GM12891 (cell line): Measurements from ENCODE around the gene OXTR.

ENCODE experiments used
- DNase-seq: peaks from one replicate; pipeline ENCODE4 v3.0.0; 2011; ENCODE audit warnings: low spot score; ENCODE audit not compliant: insufficient read length
- FAIRE-seq: peaks from 2 replicates; lab custom pipeline; 2011; peaks lifted over from hg19 to GRCh38; lab: Jason Lieb, UNC
- PAX5 ChIP-seq: IDR thresholded peaks from 2 replicates; pipeline ENCODE4 v1.6.1; 2011; ENCODE audit warnings: low read length, moderate library complexity, mild to moderate bottlenecking; ENCODE audit not compliant: insufficient read depth, severe bottlenecking
- POLR2A ChIP-seq: IDR thresholded peaks from 2 replicates; pipeline ENCODE4 v1.6.1; 2011; ENCODE audit warnings: low read depth, low read length, control low read depth
- POLR2AphosphoS5 ChIP-seq: IDR thresholded peaks from 2 replicates; pipeline ENCODE4 v1.6.1; 2011; ENCODE audit warnings: low read depth, low read length, control low read depth
- POU2F2 ChIP-seq: IDR thresholded peaks from 2 replicates; pipeline ENCODE4 v1.6.1; 2011; ENCODE audit warnings: low read depth, mild to moderate bottlenecking, control low read depth, low read length, moderate library complexity
- SPI1 ChIP-seq: IDR thresholded peaks from 2 replicates; pipeline ENCODE4 v1.6.1; 2011; ENCODE audit warnings: low read depth, low read length, control low read depth
- TAF1 ChIP-seq: IDR thresholded peaks from 2 replicates; pipeline ENCODE4 v1.6.1; 2011; ENCODE audit warnings: low read depth, low read length, control low read depth

OXTR gene

DNA sequence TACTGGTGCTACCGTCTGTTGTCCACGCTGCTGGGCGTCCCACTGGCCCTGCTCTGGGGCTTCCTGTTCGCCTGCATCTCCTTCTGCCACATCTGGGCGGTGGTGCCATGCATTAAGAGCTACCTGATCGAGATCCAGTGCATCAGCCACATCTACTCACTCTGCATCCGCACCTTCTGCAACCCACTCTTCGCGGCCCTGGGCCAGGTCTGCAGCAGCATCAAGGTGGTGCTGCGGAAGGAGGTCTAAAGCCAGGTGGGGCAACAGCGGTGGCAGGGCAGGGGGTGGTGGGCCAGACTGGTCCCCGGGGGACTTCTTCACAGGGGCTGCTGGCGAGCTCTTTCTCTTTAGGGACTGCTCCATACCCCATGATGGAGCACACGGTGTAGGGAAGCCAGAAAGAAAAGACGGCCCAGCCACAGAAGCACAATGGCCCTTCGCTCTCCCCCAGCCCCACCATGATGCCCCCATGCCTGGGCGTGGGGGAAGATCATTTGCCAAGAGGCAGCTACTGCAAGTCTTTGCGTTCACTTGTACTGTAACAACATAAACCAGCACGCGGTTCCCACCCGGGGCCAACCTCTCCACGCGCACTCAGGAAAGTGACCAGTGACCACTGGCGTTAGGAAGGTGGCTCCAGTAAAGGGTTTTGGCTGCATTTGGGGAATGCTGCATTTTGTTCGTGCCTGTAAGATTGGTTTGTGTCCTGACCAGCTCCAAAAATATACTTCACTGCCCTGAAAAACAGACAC is 23.6 kb downstream of the OXTR start:
- no peak for FAIRE-seq
- DNase-seq, result no peak
- TF ChIP-seq SPI1 (no peak), PAX5 (no peak), POU2F2 (no peak), POLR2AphosphoS5 (no peak), TAF1 (no peak), POLR2A (no peak)

DNA sequence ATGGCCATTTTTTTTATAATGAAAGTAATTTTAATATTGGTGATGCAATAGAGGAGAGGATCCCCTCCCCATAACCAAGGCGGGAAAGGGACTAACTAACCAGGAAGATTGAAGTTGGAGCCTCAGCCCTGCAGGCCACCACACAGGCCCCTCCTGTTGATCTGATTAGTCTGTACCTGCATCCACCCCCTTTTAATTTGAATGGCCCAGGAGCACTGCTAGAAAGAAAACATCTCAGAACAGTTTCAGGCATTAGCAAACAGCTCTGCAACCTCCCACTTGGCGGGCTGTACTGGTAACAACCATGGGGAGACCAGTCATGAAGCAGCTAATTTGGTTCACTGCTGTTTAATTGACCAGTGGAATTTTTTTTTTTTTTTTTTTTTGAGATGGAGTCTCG is 25.5 kb downstream of the OXTR start:
- FAIRE-seq, result no peak
- TF ChIP-seq POLR2AphosphoS5 (no peak), POLR2A (no peak), TAF1 (no peak), PAX5 (no peak), SPI1 (no peak), POU2F2 (no peak)
- DNase-seq, result no peak

DNA sequence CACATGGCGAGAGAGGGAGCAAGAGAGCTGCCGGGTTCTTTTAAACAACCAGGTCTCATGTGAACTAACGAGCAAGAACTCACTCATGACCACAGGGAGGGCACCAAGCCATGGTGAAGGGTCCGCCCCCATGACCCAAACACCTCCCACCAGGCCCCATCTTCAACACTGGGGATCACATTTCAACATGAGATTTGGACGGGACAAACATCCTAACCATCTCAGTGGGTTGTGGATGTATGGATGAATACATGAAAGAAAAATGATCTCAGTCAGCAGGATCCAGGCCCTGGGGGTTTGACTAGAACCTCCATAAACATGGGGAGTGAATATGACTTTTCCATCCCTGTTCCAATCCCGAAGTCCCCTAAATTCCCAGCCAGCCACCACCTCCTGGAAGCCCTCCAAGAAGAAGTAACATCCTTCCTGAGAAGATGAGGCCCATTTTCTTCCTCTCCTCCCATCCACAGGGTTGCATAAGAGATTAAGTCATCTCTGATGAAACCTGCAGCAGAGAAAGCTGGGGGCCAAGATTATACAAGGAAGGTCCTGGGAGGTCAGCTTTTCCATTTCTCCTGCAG is 26.3 kb downstream of the OXTR start:
- no peak for TF ChIP-seq TAF1
- no peak for TF ChIP-seq POLR2A
- no peak for TF ChIP-seq PAX5
- TF ChIP-seq SPI1, result no peak
- TF ChIP-seq POLR2AphosphoS5, result no peak
- TF ChIP-seq POU2F2, result no peak
- no peak for FAIRE-seq
- no peak for DNase-seq

DNA sequence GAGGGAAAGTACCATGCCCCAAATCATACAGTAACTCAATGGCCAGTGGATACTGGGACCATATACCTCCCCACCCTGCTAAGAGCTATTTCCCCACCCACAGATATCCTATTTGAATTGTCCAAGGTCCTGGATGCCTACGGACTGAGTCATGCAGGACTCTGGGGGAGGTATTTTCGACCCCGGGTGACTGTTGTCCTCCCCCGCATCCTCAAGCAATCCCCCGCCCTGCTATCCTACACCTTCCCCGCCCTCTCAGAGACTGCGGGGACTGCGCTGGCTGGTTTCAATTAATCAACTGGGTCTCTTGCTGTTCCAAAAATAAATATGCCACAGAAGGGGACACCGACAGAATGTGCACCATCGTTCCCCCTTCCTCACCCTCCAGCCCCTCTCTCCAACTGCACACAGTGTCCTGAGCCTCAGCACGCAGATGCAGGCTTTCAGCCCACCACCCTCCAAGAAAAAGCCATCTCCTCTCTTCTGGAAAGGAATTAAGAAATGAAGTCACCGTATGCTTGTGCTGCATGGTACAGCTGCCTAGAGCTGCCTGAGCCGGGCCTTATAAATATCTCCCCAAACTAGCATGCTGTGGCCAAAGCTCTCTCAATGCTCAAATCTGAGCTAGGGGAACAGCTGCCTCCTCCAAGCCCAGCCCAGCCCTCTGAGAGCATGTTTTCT is 27.7 kb downstream of the OXTR start:
- FAIRE-seq (no peak), DNase-seq (no peak)
- TF ChIP-seq POU2F2 (no peak), POLR2A (no peak), TAF1 (no peak), POLR2AphosphoS5 (no peak), SPI1 (no peak), PAX5 (no peak)

DNA sequence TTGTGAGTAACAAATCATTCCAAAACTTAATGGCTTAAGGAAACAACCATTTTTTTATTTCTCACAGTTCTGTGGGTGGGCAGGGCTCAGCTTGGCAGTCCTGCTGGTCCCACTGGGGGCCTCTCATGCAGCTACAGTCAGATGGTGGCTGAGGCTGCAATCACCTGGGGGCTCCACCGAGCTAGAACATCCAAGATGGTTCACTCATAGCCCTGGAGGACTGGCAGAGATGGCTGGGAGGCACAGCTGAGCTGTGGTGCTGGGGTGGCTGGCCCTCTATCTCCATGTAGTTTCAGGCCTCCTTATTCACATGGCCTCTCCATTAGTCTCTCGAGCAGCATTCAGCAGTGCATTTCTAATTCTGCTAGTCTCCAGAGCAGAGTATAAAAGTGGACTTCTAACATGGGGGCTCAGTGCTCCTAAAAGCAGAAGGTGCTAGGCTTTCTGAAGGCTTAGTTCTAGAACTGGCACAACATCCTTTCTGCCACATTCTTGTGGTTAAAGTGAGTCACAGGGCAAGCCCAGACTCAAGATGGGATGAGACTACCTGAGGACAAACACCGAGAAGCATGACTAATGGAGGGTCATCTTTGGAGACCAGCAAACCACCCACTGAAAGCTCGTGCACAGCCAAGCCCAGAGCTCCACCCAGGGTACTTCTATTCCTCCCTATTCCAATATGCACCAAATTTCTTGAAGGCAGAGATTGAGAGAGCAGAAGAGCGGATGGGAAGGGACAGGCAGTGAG is 29.5 kb downstream of the OXTR start:
- no peak for FAIRE-seq
- no peak for TF ChIP-seq POLR2A
- DNase-seq, result no peak

DNA sequence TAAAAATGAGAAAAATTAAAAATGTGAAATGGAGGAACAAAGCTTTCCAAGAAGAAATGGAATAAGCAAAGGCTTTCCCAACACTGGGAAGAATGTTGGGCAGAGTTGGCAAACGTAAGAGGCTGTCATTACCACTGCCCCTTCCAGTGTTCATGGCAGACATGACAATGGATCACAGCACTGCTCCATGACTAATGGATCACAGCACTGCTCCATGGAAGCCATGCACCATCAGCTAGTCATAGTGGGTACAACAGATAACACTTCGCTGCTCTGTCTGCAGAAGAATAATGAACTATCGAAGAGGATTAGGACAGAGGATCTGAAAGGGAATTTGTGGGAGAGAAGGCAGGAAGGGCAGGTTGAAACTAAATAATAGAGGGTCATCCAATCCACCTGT is 30.8 kb downstream of the OXTR start:
- FAIRE-seq (no peak), DNase-seq (no peak)
- no peak for TF ChIP-seq POU2F2
- no peak for TF ChIP-seq PAX5
- no peak for TF ChIP-seq POLR2AphosphoS5
- TF ChIP-seq SPI1, result no peak

GRCh38 chr3:8737823-8738222 is 31.6 kb downstream of the OXTR start:
- no peak for DNase-seq
- TF ChIP-seq SPI1 (no peak), TAF1 (no peak), POLR2A (no peak), POU2F2 (no peak), PAX5 (no peak), POLR2AphosphoS5 (no peak)
- FAIRE-seq, result no peak

DNA sequence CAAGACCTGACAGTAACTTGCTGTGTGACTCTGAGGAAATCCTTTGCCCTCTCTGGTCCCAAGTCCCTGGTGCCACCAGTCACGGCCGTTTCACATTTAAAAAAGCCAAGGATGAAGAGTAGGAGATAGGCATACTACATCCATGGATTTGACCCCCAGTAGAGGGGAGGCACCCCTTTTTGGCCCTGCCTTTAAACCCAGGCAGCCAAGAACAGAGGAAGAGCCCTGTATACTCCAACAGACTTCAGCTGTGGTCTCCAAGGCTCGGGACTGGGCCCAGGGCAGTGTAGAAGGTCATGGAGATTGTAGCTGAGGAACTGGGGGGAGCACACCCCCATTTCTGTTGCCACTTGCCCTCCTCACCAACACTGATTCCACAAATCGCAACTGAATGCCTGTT is 32.1 kb downstream of the OXTR start:
- FAIRE-seq (no peak), DNase-seq (no peak)
- no peak for TF ChIP-seq TAF1
- TF ChIP-seq POLR2A, result no peak
- no peak for TF ChIP-seq SPI1

DNA sequence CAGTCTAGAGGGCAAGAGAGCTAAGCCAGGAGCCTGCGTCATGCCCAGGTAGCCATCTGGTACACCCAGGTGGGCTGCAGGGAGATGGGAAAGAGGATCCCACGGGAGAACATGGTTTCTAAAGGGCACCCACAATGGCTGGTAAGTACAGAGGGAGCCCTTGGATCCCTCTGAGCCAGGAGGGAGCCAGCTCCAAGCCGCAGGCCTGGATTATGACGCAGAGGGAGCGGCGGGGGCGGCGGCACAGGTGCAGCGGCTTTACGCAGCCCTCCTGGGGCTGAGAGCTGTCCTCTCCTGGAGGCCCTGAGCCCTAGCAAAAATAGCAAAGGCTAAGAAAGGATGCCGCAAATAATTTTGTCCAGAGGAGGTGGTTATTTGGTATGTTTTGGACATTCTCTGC is 33.0 kb downstream of the OXTR start:
- no peak for FAIRE-seq
- TF ChIP-seq POLR2A, result no peak
- no peak for TF ChIP-seq POU2F2
- TF ChIP-seq SPI1, result no peak
- no peak for TF ChIP-seq PAX5
- TF ChIP-seq TAF1, result no peak
- TF ChIP-seq POLR2AphosphoS5, result no peak
- DNase-seq, result no peak

GRCh38 chr3:8734908-8735307 is 34.5 kb downstream of the OXTR start:
- FAIRE-seq, result no peak
- no peak for DNase-seq
- TF ChIP-seq SPI1 (no peak), POLR2A (no peak), PAX5 (no peak), POU2F2 (no peak), POLR2AphosphoS5 (no peak), TAF1 (no peak)
